Vagina (tissue), 2 donors: Measurements from ENCODE around the gene RNPEPL1. TPM values are rescaled to one million over a fixed set of nuclear protein-coding genes. Genes with fewer than 3 reads are reported as not detected.

Source experiments
- DNase-seq, 2 donors: peaks; one replicate each; pipeline ENCODE4 v3.0.0-alpha.2; 2017; ENCODE audit errors: extremely low spot score in 2 of 2
- H3K27ac ChIP-seq: fragments of 200-600 bp; sonication (generic); one replicate; pipeline ENCODE4 v1.5.1; 2019
- H3K27me3 ChIP-seq: fragments of 200-600 bp; sonication (generic); one replicate; pipeline ENCODE4 v1.5.1; 2019
- H3K36me3 ChIP-seq, 2 donors: fragments of 200-600 bp; sonication (generic); one replicate each; pipeline ENCODE4 v1.5.1; 2017 to 2019
- H3K4me1 ChIP-seq: fragments of 200-600 bp; sonication (generic); one replicate; pipeline ENCODE4 v1.5.1; 2019
- H3K4me3 ChIP-seq, 2 donors: fragments of 200-600 bp; sonication (generic); 1 replicate in 1 of 2; 2 replicates in 1 of 2; pipeline ENCODE4 v1.5.1; 2016 to 2019
- H3K9me3 ChIP-seq: fragments of 200-600 bp; sonication (generic); one replicate; pipeline ENCODE4 v1.5.1; 2019
- POLR2A ChIP-seq, 2 donors: fragments of 450-650 bp; IDR thresholded peaks; one replicate each; pipeline ENCODE4 v1.6.1; 2017; ENCODE audit warnings: antibody characterized with exemption in 2 of 2, mild to moderate bottlenecking in 2 of 2, moderate library complexity in 2 of 2
- POLR2AphosphoS5 ChIP-seq, 2 donors: sonication (generic); formaldehyde crosslinking; IDR thresholded peaks; one replicate each; pipeline ENCODE4 v1.9.0; 2017; ENCODE audit warnings: antibody characterized with exemption in 2 of 2, mild to moderate bottlenecking in 2 of 2, low read depth in 1 of 2; ENCODE audit not compliant: insufficient read depth in 1 of 2
- intact Hi-C: fragments of 100-400 bp; cut with DNase I; formaldehyde crosslinking; loops from one replicate; pipeline ENCODE4 v1.15.1; 2023
- total RNA-seq: library from RNA; depleted of rRNA; stranded (reverse); fragments of >200 nt; gene quantifications from one replicate; pipeline ENCODE4 v1.2.3, GENCODE V29; 2016
- TF ChIP-seq, protein P1 (sequence below), 3 experiments: fragments of 450-650 bp in 2 of 3; fragments of 200-600 bp in 1 of 3; sonication (generic) in 1 of 3; IDR thresholded peaks; one replicate each; pipeline ENCODE4 v1.5.1; 2017 to 2019; ENCODE audit warnings: antibody characterized with exemption in 3 of 3, mild to moderate bottlenecking in 2 of 3, moderate library complexity in 2 of 3

RNPEPL1 gene
- total RNA-seq, 1 donor from 2014 or later: 65.1 TPM

DNA sequence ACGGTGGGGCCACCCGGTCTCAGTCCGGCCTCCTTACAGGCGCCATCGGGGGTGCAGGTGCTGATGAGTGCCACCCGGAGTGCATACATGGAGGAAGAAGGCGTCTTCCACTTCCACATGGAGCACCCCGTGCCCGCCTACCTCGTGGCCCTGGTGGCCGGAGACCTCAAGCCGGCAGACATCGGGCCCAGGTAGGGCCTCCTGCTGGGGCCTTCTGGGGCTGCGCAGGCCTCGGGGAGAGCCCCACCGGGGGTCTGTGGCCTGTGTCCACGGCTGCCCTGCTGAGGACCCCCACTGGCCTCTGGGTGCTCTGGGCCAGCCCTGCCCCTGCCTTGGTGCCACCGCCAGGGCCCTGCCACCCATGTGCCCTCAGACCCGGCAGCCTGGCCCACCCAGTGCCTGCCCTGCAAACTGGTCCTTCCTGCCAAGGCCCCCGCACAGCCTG, 4.8 kb downstream of the RNPEPL1 start:
- Histone ChIP-seq H3K36me3 (peaks cover 0 to 33% of the 10 kb centered on the region in 2 donors), H3K4me1 (peaks cover 45% of the 10 kb centered on the region), H3K4me3 (no peak overlapping the region), H3K9me3 (no peaks in the 10 kb centered on the region), H3K27ac (no peak overlapping the region), H3K27me3 (no peaks in the 10 kb centered on the region)
- TF ChIP-seq POLR2A (IDR thresholded peaks at IDR 0.05) (no peak), POLR2AphosphoS5 (IDR thresholded peaks at IDR 0.05; ENCODE audit: insufficient read depth in 1 of 2, low read depth in 1 of 2) (no peak)
- TF ChIP-seq, protein P1, sequence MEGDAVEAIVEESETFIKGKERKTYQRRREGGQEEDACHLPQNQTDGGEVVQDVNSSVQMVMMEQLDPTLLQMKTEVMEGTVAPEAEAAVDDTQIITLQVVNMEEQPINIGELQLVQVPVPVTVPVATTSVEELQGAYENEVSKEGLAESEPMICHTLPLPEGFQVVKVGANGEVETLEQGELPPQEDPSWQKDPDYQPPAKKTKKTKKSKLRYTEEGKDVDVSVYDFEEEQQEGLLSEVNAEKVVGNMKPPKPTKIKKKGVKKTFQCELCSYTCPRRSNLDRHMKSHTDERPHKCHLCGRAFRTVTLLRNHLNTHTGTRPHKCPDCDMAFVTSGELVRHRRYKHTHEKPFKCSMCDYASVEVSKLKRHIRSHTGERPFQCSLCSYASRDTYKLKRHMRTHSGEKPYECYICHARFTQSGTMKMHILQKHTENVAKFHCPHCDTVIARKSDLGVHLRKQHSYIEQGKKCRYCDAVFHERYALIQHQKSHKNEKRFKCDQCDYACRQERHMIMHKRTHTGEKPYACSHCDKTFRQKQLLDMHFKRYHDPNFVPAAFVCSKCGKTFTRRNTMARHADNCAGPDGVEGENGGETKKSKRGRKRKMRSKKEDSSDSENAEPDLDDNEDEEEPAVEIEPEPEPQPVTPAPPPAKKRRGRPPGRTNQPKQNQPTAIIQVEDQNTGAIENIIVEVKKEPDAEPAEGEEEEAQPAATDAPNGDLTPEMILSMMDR (IDR thresholded peaks at IDR 0.05): no peak
- intact Hi-C loops: no loop called here
- no peak for DNase-seq

DNA sequence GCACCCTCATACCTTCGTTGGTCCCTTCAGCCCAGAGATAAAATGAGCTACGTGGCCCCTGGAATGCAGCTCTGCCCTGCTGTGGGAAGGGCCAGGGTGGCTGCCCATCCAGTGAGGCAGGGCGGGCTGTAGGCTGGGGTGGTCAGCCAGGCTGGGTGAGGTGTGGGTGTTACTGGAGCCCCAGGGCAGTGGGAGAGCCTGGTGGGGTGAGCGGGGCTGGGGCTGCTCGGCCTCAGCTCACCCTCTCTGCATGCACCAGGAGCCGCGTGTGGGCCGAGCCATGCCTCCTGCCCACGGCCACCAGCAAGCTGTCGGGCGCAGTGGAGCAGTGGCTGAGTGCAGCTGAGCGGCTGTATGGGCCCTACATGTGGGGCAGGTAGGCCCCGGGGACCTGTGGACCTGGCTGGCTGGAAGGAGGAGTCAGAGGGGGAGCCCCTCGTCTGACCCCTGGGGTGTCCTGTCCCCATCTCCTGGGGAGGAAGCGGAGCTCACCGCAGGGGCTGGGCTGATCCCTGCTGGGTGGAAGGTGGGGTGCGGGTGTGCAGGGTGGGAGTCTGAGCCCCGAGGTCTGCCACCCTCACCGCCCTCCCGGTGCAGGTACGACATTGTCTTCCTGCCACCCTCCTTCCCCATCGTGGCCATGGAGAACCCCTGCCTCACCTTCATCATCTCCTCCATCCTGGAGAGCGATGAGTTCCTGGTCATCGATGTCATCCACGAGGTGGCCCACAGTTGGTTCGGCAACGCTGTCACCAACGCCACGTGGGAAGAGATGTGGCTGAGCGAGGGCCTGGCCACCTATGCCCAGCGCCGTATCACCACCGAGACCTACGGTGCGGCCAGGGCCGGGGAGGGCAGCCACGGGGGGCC, 5.5 kb downstream of the RNPEPL1 start:
- Histone ChIP-seq H3K9me3 (no peaks in the 10 kb centered on the region), H3K4me3 (no peak overlapping the region), H3K36me3 (peaks cover 0 to 37% of the 10 kb centered on the region in 2 donors), H3K27ac (no peak overlapping the region), H3K4me1 (peaks cover 49% of the 10 kb centered on the region), H3K27me3 (no peaks in the 10 kb centered on the region)
- no peak for DNase-seq
- TF ChIP-seq POLR2A (IDR thresholded peaks at IDR 0.05): no peak
- TF ChIP-seq POLR2AphosphoS5 (IDR thresholded peaks at IDR 0.05; ENCODE audit: insufficient read depth in 1 of 2, low read depth in 1 of 2): no peak
- TF ChIP-seq, protein P1 (IDR thresholded peaks at IDR 0.05): no peak
- intact Hi-C loops: no loop called here

DNA sequence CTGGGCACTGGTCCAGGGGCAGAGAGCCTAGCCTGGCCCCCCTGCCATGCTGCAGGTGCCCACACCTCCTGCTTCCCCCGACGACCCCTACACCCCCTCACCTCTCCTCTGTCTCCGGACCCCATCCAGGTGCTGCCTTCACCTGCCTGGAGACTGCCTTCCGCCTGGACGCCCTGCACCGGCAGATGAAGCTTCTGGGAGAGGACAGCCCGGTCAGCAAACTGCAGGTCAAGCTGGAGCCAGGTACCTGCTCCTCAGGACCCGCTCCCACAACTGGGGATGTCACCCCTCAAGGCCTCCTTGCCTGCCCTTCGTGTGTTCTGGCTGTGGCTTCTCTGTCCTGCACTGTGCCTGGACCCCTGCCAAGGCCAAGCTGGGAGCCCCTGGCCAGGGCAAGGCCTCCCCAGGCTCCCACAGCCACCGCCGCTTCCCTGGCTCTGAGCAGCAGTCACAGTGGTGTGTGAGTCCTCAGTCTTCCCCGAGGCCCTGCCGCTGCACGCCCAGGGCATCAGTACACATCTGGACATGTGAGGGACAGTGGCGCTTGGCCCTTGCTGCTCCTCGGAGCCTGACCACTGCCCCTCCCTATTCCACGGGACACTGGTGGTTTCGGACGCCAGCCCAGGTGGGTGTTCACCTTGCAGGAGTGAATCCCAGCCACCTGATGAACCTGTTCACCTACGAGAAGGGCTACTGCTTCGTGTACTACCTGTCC, 6.3 kb downstream of the RNPEPL1 start:
- Histone ChIP-seq H3K27ac (no peak overlapping the region), H3K9me3 (no peaks in the 10 kb centered on the region), H3K4me1 (peaks cover 50% of the 10 kb centered on the region), H3K27me3 (no peaks in the 10 kb centered on the region), H3K4me3 (no peak overlapping the region), H3K36me3 (peaks cover 0 to 37% of the 10 kb centered on the region in 2 donors)
- TF ChIP-seq, protein P1 (IDR thresholded peaks at IDR 0.05): no peak
- no peak for TF ChIP-seq POLR2A (IDR thresholded peaks at IDR 0.05)
- no peak for TF ChIP-seq POLR2AphosphoS5 (IDR thresholded peaks at IDR 0.05; ENCODE audit: insufficient read depth in 1 of 2, low read depth in 1 of 2)
- DNase-seq: no peak
- intact Hi-C loops: no loop called here

DNA sequence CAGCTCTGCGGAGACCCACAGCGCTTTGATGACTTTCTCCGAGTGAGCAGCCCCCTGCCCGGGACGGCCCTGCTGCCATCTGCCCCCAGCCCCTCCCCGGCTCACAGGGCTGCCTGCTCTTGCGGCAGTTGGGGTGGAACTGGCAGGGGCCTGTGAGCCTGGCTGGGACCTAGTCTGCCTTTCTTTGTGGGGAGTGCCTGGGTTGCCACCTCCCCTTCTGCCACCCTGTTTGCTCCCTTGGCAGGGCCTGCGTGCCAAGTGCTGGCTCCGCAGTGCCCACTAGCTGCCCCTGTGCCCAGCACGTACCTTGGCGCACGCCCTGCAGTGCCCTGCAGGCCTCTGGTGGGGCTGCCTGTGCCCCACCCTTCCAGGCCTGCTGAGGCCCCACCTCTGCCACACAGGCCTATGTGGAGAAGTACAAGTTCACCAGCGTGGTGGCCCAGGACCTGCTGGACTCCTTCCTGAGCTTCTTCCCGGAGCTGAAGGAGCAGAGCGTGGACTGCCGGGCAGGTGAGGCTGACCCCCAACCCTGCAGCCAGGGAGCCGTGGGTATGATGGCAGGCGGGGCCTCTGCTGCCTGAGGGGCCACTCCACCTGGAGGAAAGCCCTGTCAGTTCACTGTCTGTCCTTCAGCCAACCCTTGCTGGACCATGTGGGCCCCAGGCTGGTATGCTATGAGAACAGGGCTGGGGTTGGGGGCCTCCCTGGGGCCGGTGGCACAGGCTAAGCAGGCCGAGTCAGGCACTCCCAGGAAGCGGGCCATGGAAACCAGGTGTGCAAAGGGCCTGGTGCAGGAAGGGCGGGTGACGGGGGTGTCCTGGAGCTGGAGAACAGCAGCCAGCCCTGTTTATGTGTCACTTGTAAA, 7.0 kb downstream of the RNPEPL1 start:
- intact Hi-C loops: no loop called here
- Histone ChIP-seq H3K36me3 (peaks cover 0 to 37% of the 10 kb centered on the region in 2 donors), H3K9me3 (no peaks in the 10 kb centered on the region), H3K27ac (no peak overlapping the region), H3K27me3 (no peaks in the 10 kb centered on the region), H3K4me3 (no peak overlapping the region), H3K4me1 (peaks cover 50% of the 10 kb centered on the region)
- no peak for DNase-seq
- no peak for TF ChIP-seq POLR2A (IDR thresholded peaks at IDR 0.05)
- TF ChIP-seq, protein P1 (IDR thresholded peaks at IDR 0.05): no peak
- TF ChIP-seq POLR2AphosphoS5 (IDR thresholded peaks at IDR 0.05; ENCODE audit: insufficient read depth in 1 of 2, low read depth in 1 of 2): no peak
